BLaER1 (cell line): ENCODE results near the gene AKAP14.
"Not testable (repeated sequence)": the region's sequence is repeated elsewhere in the genome, so short reads cannot be mapped to it uniquely, and the experiment has no call there.

ENCODE experiments used
- H3K27ac ChIP-seq: shearing (Covaris generic); formaldehyde crosslinking; 2 replicates; pipeline ENCODE4 v1.8.1; 2022
- H3K27me3 ChIP-seq: shearing (Covaris generic); formaldehyde crosslinking; 2 replicates; pipeline ENCODE4 v1.8.1; 2022
- H3K36me3 ChIP-seq: shearing (Covaris generic); formaldehyde crosslinking; 2 replicates; pipeline ENCODE4 v1.8.1; 2022
- H3K4me1 ChIP-seq: shearing (Covaris generic); formaldehyde crosslinking; 2 replicates; pipeline ENCODE4 v1.8.1; 2022
- H3K4me2 ChIP-seq: shearing (Covaris generic); formaldehyde crosslinking; 2 replicates; pipeline ENCODE4 v1.8.1; 2022
- H3K4me3 ChIP-seq: shearing (Covaris generic); formaldehyde crosslinking; 2 replicates; pipeline ENCODE4 v1.8.1; 2022
- H3K9ac ChIP-seq: shearing (Covaris generic); formaldehyde crosslinking; 2 replicates; pipeline ENCODE4 v1.8.1; 2022
- H3K9me3 ChIP-seq: shearing (Covaris generic); formaldehyde crosslinking; 2 replicates; pipeline ENCODE4 v1.8.1; 2022
- H4K20me1 ChIP-seq: shearing (Covaris generic); formaldehyde crosslinking; 2 replicates; pipeline ENCODE4 v1.8.1; 2022
- Cebpa-rat ChIP-seq: shearing (Covaris generic); IDR thresholded peaks from 2 replicates; pipeline ENCODE4 v1.8.1; 2022

The AKAP14 gene

GRCh38 chrX:119919835-119920585 is 24.3 kb downstream of the AKAP14 start:
- H3K4me3 ChIP-seq: no peak overlapping the region
- no peaks in the 10 kb centered on the region for H4K20me1 ChIP-seq
- no peaks in the 10 kb centered on the region for H3K4me1 ChIP-seq
- H3K36me3 ChIP-seq: peaks cover 4% of the 10 kb centered on the region; the same call in 1 of the 2 replicates
- H3K9ac ChIP-seq: no peak overlapping the region
- peak; percentile 78; the same call in 1 of the 2 replicates for TF ChIP-seq Cebpa-rat
- no peaks in the 10 kb centered on the region for H3K9me3 ChIP-seq
- no peaks in the 10 kb centered on the region for H3K27me3 ChIP-seq
- H3K4me2 ChIP-seq: no peak overlapping the region
- H3K27ac ChIP-seq: no peak overlapping the region

GRCh38 chrX:119922391-119922790 is 26.7 kb downstream of the AKAP14 start:
- H3K27ac ChIP-seq, H3K4me2 ChIP-seq, H3K4me3 ChIP-seq, H3K27me3 ChIP-seq, H4K20me1 ChIP-seq, H3K9ac ChIP-seq, H3K9me3 ChIP-seq, H3K4me1 ChIP-seq: not testable (repeated sequence)
- peaks cover 22% of the 10 kb centered on the region; the same call in 1 of the 2 replicates for H3K36me3 ChIP-seq

GRCh38 chrX:119935215-119935874 is 39.7 kb downstream of the AKAP14 start:
- Histone ChIP-seq H3K9ac (no peak overlapping the region), H3K4me3 (no peak overlapping the region), H3K27me3 (no peaks in the 10 kb centered on the region), H3K27ac (no peak overlapping the region), H3K4me1 (no peaks in the 10 kb centered on the region), H3K36me3 (peaks cover 51% of the 10 kb centered on the region), H3K4me2 (no peak overlapping the region), H3K9me3 (no peaks in the 10 kb centered on the region), H4K20me1 (no peaks in the 10 kb centered on the region)
- no peak for TF ChIP-seq Cebpa-rat

- peaks cover 5% of the 10 kb centered on the region; the same call in 1 of the 2 replicates for H4K20me1 ChIP-seq
- TF ChIP-seq Cebpa-rat: no peak
- H3K27ac ChIP-seq: no peak overlapping the region
- peaks cover 11% of the 10 kb centered on the region for H3K4me1 ChIP-seq
- peaks cover 5% of the 10 kb centered on the region; the same call in 1 of the 2 replicates for H3K36me3 ChIP-seq
- H3K4me2 ChIP-seq: 0 out of 2 replicates have a peak overlapping the region, but pooled peaks have one; percentile 64
- no peaks in the 10 kb centered on the region for H3K27me3 ChIP-seq
- no peak overlapping the region for H3K4me3 ChIP-seq
- no peaks in the 10 kb centered on the region for H3K9me3 ChIP-seq
- no peak overlapping the region for H3K9ac ChIP-seq
Measured at GRCh38 chrX:119941336-119941735, 45.6 kb downstream of the AKAP14 start.

GRCh38 chrX:119942173-119942819 is 46.6 kb downstream of the AKAP14 start:
- Histone ChIP-seq H3K36me3 (peaks cover 5% of the 10 kb centered on the region; the same call in 1 of the 2 replicates), H3K4me3 (peak overlapping the region; percentile 80), H3K9me3 (no peaks in the 10 kb centered on the region), H3K27me3 (no peaks in the 10 kb centered on the region), H3K9ac (peak overlapping the region; percentile 84), H3K4me2 (peak overlapping the region; percentile 64), H4K20me1 (peaks cover 5% of the 10 kb centered on the region; the same call in 1 of the 2 replicates), H3K27ac (no peak overlapping the region), H3K4me1 (peaks cover 11% of the 10 kb centered on the region)
- TF ChIP-seq Cebpa-rat: no peak

GRCh38 chrX:119942831-119943184 is 47.1 kb downstream of the AKAP14 start:
- Histone ChIP-seq H3K36me3 (peaks cover 2% of the 10 kb centered on the region; the same call in 1 of the 2 replicates), H3K27me3 (no peaks in the 10 kb centered on the region), H3K9ac (peak overlapping the region; percentile 84), H4K20me1 (peaks cover 5% of the 10 kb centered on the region; the same call in 1 of the 2 replicates), H3K4me3 (peak overlapping the region; percentile 80), H3K9me3 (no peaks in the 10 kb centered on the region), H3K4me2 (peak overlapping the region; percentile 64), H3K4me1 (peaks cover 11% of the 10 kb centered on the region), H3K27ac (peak overlapping the region; percentile 77)
- no peak for TF ChIP-seq Cebpa-rat

GRCh38 chrX:119943185-119943988 is 47.7 kb downstream of the AKAP14 start, which contains the start of gene NKAP:
Gene NKAP (minus strand): TSS chrX:119943751. CDS start chrX:119943605, 146 bp downstream.
- Histone ChIP-seq H3K4me3 (peak within 1 kb of the TSS; percentile 80), H3K9ac (peak within 1 kb of the TSS; percentile 84)
- no peak for TF ChIP-seq Cebpa-rat

GRCh38 chrX:119945481-119945880 is 49.8 kb downstream of the AKAP14 start:
- H3K9me3 ChIP-seq: no peaks in the 10 kb centered on the region
- TF ChIP-seq Cebpa-rat: no peak

More at GRCh38 chrX:119943185-119943988, 47.7 kb downstream of the AKAP14 start, which contains the start of gene NKAP:
- Histone ChIP-seq H3K27ac (peak within 1 kb of the TSS; percentile 77), H3K4me1 (peaks cover 11% of the 10 kb centered on the region), H3K27me3 (no peaks in the 10 kb centered on the region), H3K36me3 (no peaks in the 10 kb centered on the region), H4K20me1 (peaks cover 5% of the 10 kb centered on the region; the same call in 1 of the 2 replicates), H3K9me3 (no peaks in the 10 kb centered on the region), H3K4me2 (peak within 1 kb of the TSS; percentile 64)

GRCh38 chrX:119948381-119948780 is 52.7 kb downstream of the AKAP14 start:
- no peaks in the 10 kb centered on the region for H3K9me3 ChIP-seq
- no peak overlapping the region for H3K9ac ChIP-seq
- no peaks in the 10 kb centered on the region for H3K4me1 ChIP-seq
- H3K36me3 ChIP-seq: no peaks in the 10 kb centered on the region
- no peaks in the 10 kb centered on the region for H4K20me1 ChIP-seq
- H3K4me3 ChIP-seq: no peak overlapping the region
- H3K4me2 ChIP-seq: no peak overlapping the region
- H3K27me3 ChIP-seq: no peaks in the 10 kb centered on the region
- TF ChIP-seq Cebpa-rat: no peak
- no peak overlapping the region for H3K27ac ChIP-seq

More at GRCh38 chrX:119945481-119945880, 49.8 kb downstream of the AKAP14 start:
- Histone ChIP-seq H3K27ac (no peak overlapping the region), H3K4me2 (no peak overlapping the region), H3K4me1 (peaks cover 11% of the 10 kb centered on the region), H3K4me3 (no peak overlapping the region), H4K20me1 (peaks cover 5% of the 10 kb centered on the region; the same call in 1 of the 2 replicates), H3K9ac (no peak overlapping the region), H3K27me3 (no peaks in the 10 kb centered on the region), H3K36me3 (no peaks in the 10 kb centered on the region)
